HCT116 (cell line): Measurements from ENCODE around the gene TBC1D13. TPM values are rescaled to one million over a fixed set of nuclear protein-coding genes. Genes with fewer than 3 reads are reported as not detected.

Experiments used
- ATAC-seq: fragments of 200-7000 bp; cut with Tn5 transposase; 2 replicates; pipeline ENCODE4 v1.9.1; 2020; ENCODE audit warnings: mild to moderate bottlenecking, moderate library complexity
- BruUV-seq: library from RNA; stranded (reverse); fragments of 400-500 nt; replicated peaks from 2 replicates; lab custom pipeline; 2021; lab: Mats Ljungman, UMichigan
- CTCF ChIA-PET: fragments of 300-600 bp; sonication (Branson Sonifier 250); formaldehyde crosslinking; loops from one replicate; lab custom pipeline; 2021; ENCODE audit warnings: antibody characterized with exemption; lab: Charles Lee
- POLR2A ChIA-PET: fragments of 300-600, 350-600 bp; sonication (Branson Sonifier 250); formaldehyde crosslinking; loops from one replicate; lab custom pipeline; 2021; ENCODE audit warnings: antibody characterized with exemption; lab: Charles Lee
- RAD21 ChIA-PET, 2 experiments: fragments of 300-600 bp; sonication (Branson Sonifier 250); formaldehyde crosslinking; loops; one replicate each; lab custom pipeline; 2023; ENCODE audit warnings: low total read pairs in 2 of 2; ENCODE audit not compliant: uncharacterized antibody in 2 of 2, unreplicated experiment in 2 of 2, low non-redundant PET in 1 of 2; lab: Charles Lee
- DNase-seq: peaks from one replicate; pipeline ENCODE4 v3.0.0-alpha.2; 2010; ENCODE audit warnings: low read depth, low spot score
- H2AFZ ChIP-seq: fragments of 200-600 bp; shearing (Covaris generic), sonication (generic); 2 replicates; pipeline ENCODE4 v1.6.1; 2017; ENCODE audit warnings: low read depth, mixed run types, mixed read lengths, antibody characterized with exemption, low read length; ENCODE audit not compliant: poor library complexity, severe bottlenecking
- H3K27ac ChIP-seq: 2 replicates; pipeline ENCODE4 v1.5.1; 2012; ENCODE audit warnings: low read depth, low read length
- H3K27me3 ChIP-seq: fragments of 200-600 bp; sonication (generic); 2 replicates; pipeline ENCODE4 v1.6.1; 2016; ENCODE audit warnings: mixed run types, low read length, mixed read lengths; ENCODE audit not compliant: insufficient read depth
- H3K36me3 ChIP-seq, 2 experiments: fragments of 200-500 bp in 1 of 2; fragments of 200-600 bp in 1 of 2; sonication (Bioruptor generic) in 1 of 2; sonication (generic) in 1 of 2; 2 replicates each; pipeline versions ENCODE4 v1.5.1 to v1.6.1; 2014 to 2016; ENCODE audit warnings: low read length in 2 of 2, inconsistent platforms in 1 of 2, mixed read lengths in 1 of 2, mixed run types in 1 of 2; ENCODE audit not compliant: insufficient read depth in 2 of 2, control insufficient read depth in 1 of 2
- H3K4me1 ChIP-seq, 2 experiments: fragments of 200-600 bp in 1 of 2; sonication (generic) in 1 of 2; 2 replicates each; pipeline versions ENCODE4 v1.5.1 to v1.6.1; 2012 to 2017; ENCODE audit warnings: low read length in 2 of 2, inconsistent platforms in 1 of 2, mild to moderate bottlenecking in 1 of 2, mixed read lengths in 1 of 2, mixed run types in 1 of 2, moderate library complexity in 1 of 2; ENCODE audit not compliant: insufficient read depth in 2 of 2, control insufficient read depth in 1 of 2
- H3K4me2 ChIP-seq: fragments of 200-600 bp; sonication (generic); 2 replicates; pipeline ENCODE4 v1.6.1; 2017; ENCODE audit warnings: mixed run types, low read length, mixed read lengths
- H3K4me3 ChIP-seq, 2 experiments: fragments of 200-600 bp in 1 of 2; sonication (generic) in 1 of 2; replicated peaks in 1 of 2; 2 replicates each; pipeline ENCODE4 v1.5.1; 2011 to 2016; ENCODE audit warnings: low read length in 2 of 2, control low read depth in 1 of 2, low read depth in 1 of 2, mild to moderate bottlenecking in 1 of 2, mixed read lengths in 1 of 2, mixed run types in 1 of 2
- H3K79me2 ChIP-seq: fragments of 200-600 bp; sonication (generic); 2 replicates; pipeline ENCODE4 v1.6.1; 2017; ENCODE audit warnings: mild to moderate bottlenecking, mixed run types, low read length, moderate library complexity, mixed read lengths; ENCODE audit not compliant: insufficient read depth
- H3K9ac ChIP-seq: fragments of 200-600 bp; sonication (generic); 2 replicates; pipeline ENCODE4 v1.6.1; 2016; ENCODE audit warnings: low read length, mixed read lengths
- H3K9me2 ChIP-seq: fragments of 200-600 bp; sonication (generic), shearing (Covaris generic); 2 replicates; pipeline ENCODE4 v1.6.1; 2017; ENCODE audit warnings: mixed run types, mild to moderate bottlenecking, moderate library complexity; ENCODE audit not compliant: insufficient read depth
- H3K9me3 ChIP-seq, 2 experiments: fragments of 200-500 bp in 1 of 2; fragments of 200-600 bp in 1 of 2; sonication (Bioruptor generic) in 1 of 2; sonication (generic) in 1 of 2; 2 replicates each; pipeline ENCODE4 v1.6.1; 2014 to 2017; ENCODE audit warnings: low read length in 2 of 2, mixed read lengths in 2 of 2, inconsistent platforms in 1 of 2, low read depth in 1 of 2, mild to moderate bottlenecking in 1 of 2, mixed run types in 1 of 2, moderate library complexity in 1 of 2; ENCODE audit not compliant: control insufficient read depth in 1 of 2, insufficient read depth in 1 of 2
- H4K20me1 ChIP-seq: fragments of 200-600 bp; sonication (generic), shearing (Covaris generic); 2 replicates; pipeline ENCODE4 v1.6.1; 2017; ENCODE audit warnings: mixed run types, mild to moderate bottlenecking, moderate library complexity; ENCODE audit not compliant: insufficient read depth
- EZH2 ChIP-seq: fragments of 200-600 bp; sonication (generic); IDR thresholded peaks from 2 replicates; pipeline ENCODE4 v1.6.1; 2017; ENCODE audit warnings: antibody characterized with exemption, mixed run types
- RAD21 ChIP-seq: IDR thresholded peaks from 2 replicates; pipeline ENCODE4 v1.6.1; 2012; ENCODE audit warnings: low read depth, mild to moderate bottlenecking
- intact Hi-C: fragments of 100-400 bp; cut with micrococcal nuclease; formaldehyde crosslinking; loops from 2 replicates; pipeline ENCODE4 v1.10.0; 2022
- total RNA-seq: library from RNA; stranded (reverse); gene quantifications from one replicate; pipeline ENCODE4 v1.2.1, GENCODE V29; 2021; ENCODE audit not compliant: unreplicated experiment
- TF ChIP-seq, protein P1 (sequence below): IDR thresholded peaks from 2 replicates; pipeline ENCODE4 v1.6.1; 2011; ENCODE audit warnings: mild to moderate bottlenecking, low read length, moderate library complexity; ENCODE audit not compliant: insufficient replicate concordance; ENCODE audit errors: extremely low read depth
- TF ChIP-seq, protein P2 (sequence below), 3 experiments: fragments of 200-600 bp in 1 of 3; sonication (generic) in 1 of 3; IDR thresholded peaks in 2 of 3; conservative IDR thresholded peaks in 1 of 3; 2 replicates each; pipeline ENCODE4 v1.5.1; 2012 to 2017; ENCODE audit warnings: low read depth in 2 of 3, low read length in 2 of 3, antibody characterized with exemption in 1 of 3, borderline replicate concordance in 1 of 3, control low read depth in 1 of 3, mild to moderate bottlenecking in 1 of 3, mixed read lengths in 1 of 3, mixed run types in 1 of 3, moderate library complexity in 1 of 3; ENCODE audit not compliant: insufficient read depth in 1 of 3

The TBC1D13 gene
- total RNA-seq, 1 experiment from 2014 or later: 17.5 TPM

DNA sequence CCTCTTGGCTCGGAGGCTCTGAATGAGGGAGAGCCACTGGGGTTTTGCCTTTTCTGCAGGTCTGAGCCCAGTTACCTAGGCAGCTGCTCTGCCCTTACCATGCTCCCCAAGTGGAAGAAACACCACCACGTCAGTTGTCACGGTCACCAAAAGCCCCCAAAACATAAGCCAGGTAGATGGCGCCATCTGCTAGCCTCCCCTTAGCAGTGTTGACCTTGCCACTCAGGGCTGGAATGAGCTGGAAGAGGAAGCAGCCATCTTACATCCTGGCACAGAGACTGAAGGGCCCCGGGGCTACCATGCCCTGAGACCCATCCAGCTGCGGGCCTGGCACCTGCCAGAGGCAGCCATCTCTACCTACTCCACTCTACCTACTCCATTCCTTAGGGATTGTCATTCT, 22.7 kb upstream of the TBC1D13 start:
- POLR2A ChIA-PET: no interaction called here
- H2AFZ ChIP-seq: no peak overlapping the region
- ATAC-seq (peak; percentile 60), DNase-seq (no peak)
- TF ChIP-seq, protein P1, sequence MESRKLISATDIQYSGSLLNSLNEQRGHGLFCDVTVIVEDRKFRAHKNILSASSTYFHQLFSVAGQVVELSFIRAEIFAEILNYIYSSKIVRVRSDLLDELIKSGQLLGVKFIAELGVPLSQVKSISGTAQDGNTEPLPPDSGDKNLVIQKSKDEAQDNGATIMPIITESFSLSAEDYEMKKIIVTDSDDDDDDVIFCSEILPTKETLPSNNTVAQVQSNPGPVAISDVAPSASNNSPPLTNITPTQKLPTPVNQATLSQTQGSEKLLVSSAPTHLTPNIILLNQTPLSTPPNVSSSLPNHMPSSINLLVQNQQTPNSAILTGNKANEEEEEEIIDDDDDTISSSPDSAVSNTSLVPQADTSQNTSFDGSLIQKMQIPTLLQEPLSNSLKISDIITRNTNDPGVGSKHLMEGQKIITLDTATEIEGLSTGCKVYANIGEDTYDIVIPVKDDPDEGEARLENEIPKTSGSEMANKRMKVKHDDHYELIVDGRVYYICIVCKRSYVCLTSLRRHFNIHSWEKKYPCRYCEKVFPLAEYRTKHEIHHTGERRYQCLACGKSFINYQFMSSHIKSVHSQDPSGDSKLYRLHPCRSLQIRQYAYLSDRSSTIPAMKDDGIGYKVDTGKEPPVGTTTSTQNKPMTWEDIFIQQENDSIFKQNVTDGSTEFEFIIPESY: no peak
- TF ChIP-seq, protein P2, sequence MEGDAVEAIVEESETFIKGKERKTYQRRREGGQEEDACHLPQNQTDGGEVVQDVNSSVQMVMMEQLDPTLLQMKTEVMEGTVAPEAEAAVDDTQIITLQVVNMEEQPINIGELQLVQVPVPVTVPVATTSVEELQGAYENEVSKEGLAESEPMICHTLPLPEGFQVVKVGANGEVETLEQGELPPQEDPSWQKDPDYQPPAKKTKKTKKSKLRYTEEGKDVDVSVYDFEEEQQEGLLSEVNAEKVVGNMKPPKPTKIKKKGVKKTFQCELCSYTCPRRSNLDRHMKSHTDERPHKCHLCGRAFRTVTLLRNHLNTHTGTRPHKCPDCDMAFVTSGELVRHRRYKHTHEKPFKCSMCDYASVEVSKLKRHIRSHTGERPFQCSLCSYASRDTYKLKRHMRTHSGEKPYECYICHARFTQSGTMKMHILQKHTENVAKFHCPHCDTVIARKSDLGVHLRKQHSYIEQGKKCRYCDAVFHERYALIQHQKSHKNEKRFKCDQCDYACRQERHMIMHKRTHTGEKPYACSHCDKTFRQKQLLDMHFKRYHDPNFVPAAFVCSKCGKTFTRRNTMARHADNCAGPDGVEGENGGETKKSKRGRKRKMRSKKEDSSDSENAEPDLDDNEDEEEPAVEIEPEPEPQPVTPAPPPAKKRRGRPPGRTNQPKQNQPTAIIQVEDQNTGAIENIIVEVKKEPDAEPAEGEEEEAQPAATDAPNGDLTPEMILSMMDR (IDR thresholded peaks at IDR 0.05 in 2 of 3, conservative IDR thresholded peaks at IDR 0.05 in 1 of 3; ENCODE audit: borderline replicate concordance in 1 of 3, insufficient read depth in 1 of 3, low read depth in 2 of 3, low read length in 2 of 3): peak in 1 of 3 experiments; percentile 17; a peak in 2 of 6 replicates
- TF ChIP-seq RAD21: peak; percentile 31; the same call in 1 of the 2 replicates
- no peak for TF ChIP-seq EZH2
- no peaks in the 10 kb centered on the region for H3K27me3 ChIP-seq
- BruUV-seq: TSS peak; percentile 25
- H3K4me1 ChIP-seq: no peaks in the 10 kb centered on the region
- H3K9me3 ChIP-seq: no peaks in the 10 kb centered on the region
- H4K20me1 ChIP-seq: no peaks in the 10 kb centered on the region
- H3K4me2 ChIP-seq: no peak overlapping the region
- no peak overlapping the region for H3K27ac ChIP-seq
- H3K4me3 ChIP-seq: no peak overlapping the region
- no peaks in the 10 kb centered on the region for H3K79me2 ChIP-seq
- no peaks in the 10 kb centered on the region for H3K36me3 ChIP-seq
- RAD21 ChIA-PET: no interaction called here
- no peak overlapping the region for H3K9ac ChIP-seq
- intact Hi-C loops: no loop called here
- no peaks in the 10 kb centered on the region for H3K9me2 ChIP-seq
- CTCF ChIA-PET: no interaction called here
